ENCODE measurements around the gene PDGFRB. TPM values are rescaled to one million over a fixed set of nuclear protein-coding genes. Genes with fewer than 3 reads are reported as not detected.

The PDGFRB gene
- total RNA-seq (100 to 1,000 TPM in 1 of 10 donors, 10 to 100 TPM in 9; 15.5 to 101 (median 35.9) TPM), polyA plus RNA-seq (10 to 100 TPM; 49.1 to 54.3 TPM)
- long read RNA-seq, donor 1, full-length matches to known transcripts: 1 of 55 reads
- long read RNA-seq, donor 1, partial matches to known transcripts: 14 of 55 reads
- long read RNA-seq, donor 1, other reads (novel, unspliced or antisense): 40 of 55 reads
- long read RNA-seq, donor 2, partial matches to known transcripts: 5 of 50 reads
- long read RNA-seq, donor 2, other reads (novel, unspliced or antisense): 45 of 50 reads
- long read RNA-seq, donor 3, full-length matches to known transcripts: 6 of 124 reads
- long read RNA-seq, donor 3, partial matches to known transcripts: 40 of 124 reads
- long read RNA-seq, donor 3, other reads (novel, unspliced or antisense): 78 of 124 reads

GRCh38 chr5:150155258-150156026, at the start of gene PDGFRB:
PDGFRB (minus strand) TSS chr5:150155845; CDS start chr5:150137047, 18,798 bp downstream.
- 3 to 7% methylated on average over 16 to 17 of the region's 17 CpGs for WGBS, 2 donors
- Histone ChIP-seq H3K36me3 (peaks cover 0 to 20% (median 0%) of the 10 kb centered on the region in 9 donors), H3K9me3 (no peaks in the 10 kb centered on the region), H3K4me3 (peak within 1 kb of the TSS; percentile 36 to 67 (median 60)), H3K27me3 (peaks cover 0 to 12% (median 0%) of the 10 kb centered on the region in 7 donors), H3K4me1 (peaks cover 7 to 62% (median 39%) of the 10 kb centered on the region in 9 donors), H3K27ac (peak within 1 kb of the TSS; percentile 73 to 92 (median 85))
- DNase-seq: peak; percentile 88 to 91
- peak; percentile 72 to 82 (median 77) for ATAC-seq
- TF ChIP-seq CTCF (IDR thresholded peaks at IDR 0.05): no peak
- intact Hi-C loops (cut with DNase I): no loop called here

- no peaks in the 10 kb centered on the region for H3K9me3 ChIP-seq
- H3K4me3 ChIP-seq: no peak overlapping the region
- ATAC-seq: no peak
- TF ChIP-seq CTCF (IDR thresholded peaks at IDR 0.05): no peak
- intact Hi-C loops (cut with DNase I): no loop called here
- H3K27ac ChIP-seq: no peak overlapping the region
- H3K27me3 ChIP-seq: peaks cover 0 to 7% (median 0%) of the 10 kb centered on the region in 7 donors
- peaks cover 0 to 12% (median 0%) of the 10 kb centered on the region in 9 donors for H3K4me1 ChIP-seq
- 87 to 89% methylated on average over 12 to 13 of the region's 13 CpGs for WGBS, 2 donors
- H3K36me3 ChIP-seq: no peaks in the 10 kb centered on the region
- no peak for DNase-seq
These were observed 48.9 kb upstream of the PDGFRB start for GRCh38 chr5:150204590-150204960.

- TF ChIP-seq CTCF (IDR thresholded peaks at IDR 0.05): no peak
- Histone ChIP-seq H3K9me3 (no peaks in the 10 kb centered on the region), H3K36me3 (no peaks in the 10 kb centered on the region), H3K4me3 (no peak overlapping the region), H3K27me3 (peaks cover 0 to 7% (median 0%) of the 10 kb centered on the region in 7 donors), H3K4me1 (peaks cover 0 to 7% (median 0%) of the 10 kb centered on the region in 9 donors), H3K27ac (no peak overlapping the region)
- 76 to 77% methylated on average over 12 of the region's 12 CpGs for WGBS, 2 donors
- intact Hi-C loops (cut with DNase I): no loop called here
- DNase-seq (no peak), ATAC-seq (no peak)
These were observed 48.4 kb upstream of the PDGFRB start for GRCh38 chr5:150203832-150204589.

GRCh38 chr5:150202501-150202900, 46.9 kb upstream of the PDGFRB start:
- H3K27ac ChIP-seq: no peak overlapping the region
- no peaks in the 10 kb centered on the region for H3K36me3 ChIP-seq
- no peak overlapping the region for H3K4me3 ChIP-seq
- intact Hi-C loops (cut with DNase I): no loop called here
- no peaks in the 10 kb centered on the region for H3K27me3 ChIP-seq
- no peak for ATAC-seq
- peaks cover 0 to 7% (median 0%) of the 10 kb centered on the region in 9 donors for H3K4me1 ChIP-seq
- H3K9me3 ChIP-seq: no peaks in the 10 kb centered on the region
- no peak for DNase-seq
- no peak for TF ChIP-seq CTCF (IDR thresholded peaks at IDR 0.05)
- WGBS, 2 donors: 96 to 97% methylated on average over 10 of the region's 10 CpGs
